Stimulated activated CD4-positive, alpha-beta T cell treated with anti-CD3 and anti-CD28 coated beads, TNF-alpha, amount 100 ng/mL, for 4 hours (primary cell): ENCODE measurements around the gene SLC36A3.
"Not testable (repeated sequence)": the region's sequence is repeated elsewhere in the genome, so short reads cannot be mapped to it uniquely, and the experiment has no call there.

Source experiments
- DNase-seq, 3 experiments: peaks; one replicate each; pipeline ENCODE4 v3.0.0-alpha.2; 2020; ENCODE audit warnings: low read depth in 3 of 3

SLC36A3 gene

DNA sequence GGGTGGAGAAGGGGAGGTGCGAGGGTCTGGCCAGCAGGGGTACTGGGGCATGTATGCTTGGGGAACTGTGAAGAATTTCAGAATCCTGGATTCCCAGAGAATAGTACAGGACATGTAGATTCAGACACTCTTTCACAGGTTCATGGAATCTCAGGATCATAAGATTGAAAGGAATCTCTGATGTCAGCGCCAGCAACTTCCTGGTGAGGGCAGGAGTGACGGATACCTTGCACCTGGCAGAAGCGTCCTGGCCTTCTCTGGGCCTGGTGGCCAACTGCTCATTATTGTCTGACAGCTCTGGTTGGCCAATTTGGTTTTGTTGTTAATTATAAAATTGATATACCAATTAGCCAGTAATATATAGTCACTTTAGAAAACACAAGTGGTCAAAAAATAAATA, 43.6 kb downstream of the SLC36A3 start:
- DNase-seq, result no peak

DNA sequence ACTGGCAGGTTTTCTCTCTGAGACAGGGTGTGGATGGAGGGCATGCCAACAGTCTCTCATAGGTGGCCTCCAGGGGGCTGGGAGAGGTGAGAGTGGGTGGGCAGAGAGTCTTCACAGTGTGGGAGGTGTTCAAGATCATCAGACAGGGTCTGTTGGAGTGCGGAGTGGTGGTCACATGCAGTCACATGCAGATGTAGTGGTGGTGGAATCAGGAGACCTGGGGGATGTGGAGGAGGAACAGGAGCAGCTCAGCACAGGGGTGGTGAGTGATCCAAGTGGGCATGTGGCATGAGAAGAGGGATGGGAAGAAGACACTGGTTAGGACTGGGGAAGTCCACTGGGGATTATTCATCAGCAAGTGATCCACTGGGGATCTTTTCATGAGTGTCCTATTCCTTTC, 44.8 kb downstream of the SLC36A3 start:
- no peak for DNase-seq

- no peak for DNase-seq
These were observed 45.4 kb downstream of the SLC36A3 start for GRCh38 chr5:151258201-151258611.

DNA sequence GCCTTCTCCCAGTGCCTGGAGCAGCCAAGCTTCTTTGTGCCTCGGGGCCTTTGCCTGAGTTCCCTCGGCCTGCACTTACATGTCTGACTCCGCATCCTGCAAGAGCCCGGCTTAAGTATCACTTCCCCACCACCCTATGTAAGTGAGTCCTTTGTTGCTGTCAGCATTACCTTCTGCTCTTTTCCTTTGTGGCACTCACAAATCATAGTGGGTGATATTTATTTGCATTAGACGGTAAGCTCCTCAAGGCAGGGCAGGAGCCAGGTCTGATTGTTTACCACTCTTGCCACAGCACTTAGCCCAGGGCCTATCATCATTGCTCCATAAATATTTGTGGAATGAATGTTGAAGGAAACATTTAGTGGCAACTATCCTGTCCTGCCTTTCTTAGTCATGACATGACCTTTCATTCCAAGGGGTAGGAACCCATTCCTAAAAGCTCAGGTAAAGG, 45.8 kb downstream of the SLC36A3 start:
- no peak for DNase-seq

DNA sequence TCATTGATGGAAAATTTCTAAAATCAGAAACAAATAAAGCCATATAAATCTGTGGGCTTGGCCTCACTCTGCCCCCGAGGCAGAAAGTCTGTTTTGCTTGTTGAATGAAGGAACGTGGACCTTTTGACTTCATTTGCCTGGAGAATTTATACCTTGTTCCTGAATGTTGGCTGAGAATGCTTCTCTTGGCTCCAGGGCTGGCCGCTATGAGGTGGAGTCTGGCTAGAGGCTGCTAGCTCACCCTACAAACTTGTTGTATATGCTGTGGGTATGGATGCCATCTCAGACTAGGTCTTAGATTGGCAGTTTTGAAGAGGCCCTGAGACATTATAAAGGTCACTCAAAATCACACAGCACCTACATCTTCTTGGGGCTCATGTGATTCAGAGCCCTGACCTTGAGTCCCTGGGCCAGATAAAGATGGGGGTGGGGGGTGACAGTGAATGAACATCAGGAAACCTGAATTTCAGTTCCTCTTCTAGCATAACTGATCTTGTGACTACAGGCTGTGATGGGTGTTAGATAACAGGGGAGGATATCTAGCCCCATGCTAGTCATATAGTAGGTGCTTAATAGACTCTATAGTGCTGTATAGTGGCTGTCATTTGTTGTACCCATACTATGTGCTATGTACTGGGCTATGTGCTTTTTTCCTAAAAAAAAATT, 47.8 kb downstream of the SLC36A3 start:
- no peak for DNase-seq

DNA sequence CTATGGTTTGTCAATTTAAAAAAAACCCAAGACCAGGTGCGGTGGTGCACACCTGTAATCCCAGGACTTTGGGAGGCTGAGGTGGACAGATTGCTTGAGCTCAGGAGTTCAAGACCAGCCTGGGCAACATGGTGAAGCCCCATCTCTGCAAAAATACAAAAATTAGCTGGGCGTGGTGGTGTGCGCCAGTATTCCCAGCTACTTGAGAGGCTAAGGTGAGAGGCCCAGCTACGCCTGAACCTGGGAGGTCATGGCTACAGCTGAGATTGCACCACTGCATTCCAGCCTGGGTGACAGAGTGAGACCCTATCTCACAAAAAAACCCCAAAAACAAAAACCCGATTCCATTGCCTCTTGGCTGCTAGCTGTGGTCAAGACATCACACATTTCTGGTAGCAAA, 48.6 kb downstream of the SLC36A3 start:
- DNase-seq, result not testable (repeated sequence)

DNA sequence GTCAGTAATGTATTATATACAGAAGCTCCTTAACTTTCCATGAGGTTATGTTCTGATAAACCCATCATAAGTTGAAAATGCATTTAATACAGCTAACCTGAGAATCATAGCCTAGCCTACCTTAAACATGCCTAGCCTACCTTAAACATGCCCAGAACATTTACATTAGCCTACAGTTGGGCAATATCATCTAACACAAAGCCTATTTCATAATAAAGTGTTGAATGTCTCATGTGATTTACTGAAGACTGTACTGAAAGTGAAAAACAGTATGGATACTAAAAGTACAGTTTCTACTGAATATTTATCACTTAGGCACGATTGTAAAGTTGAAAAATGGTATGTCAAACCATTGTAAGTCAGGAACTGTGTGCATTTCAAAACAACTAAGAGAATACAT, 49.0 kb downstream of the SLC36A3 start:
- DNase-seq, result no peak

DNA sequence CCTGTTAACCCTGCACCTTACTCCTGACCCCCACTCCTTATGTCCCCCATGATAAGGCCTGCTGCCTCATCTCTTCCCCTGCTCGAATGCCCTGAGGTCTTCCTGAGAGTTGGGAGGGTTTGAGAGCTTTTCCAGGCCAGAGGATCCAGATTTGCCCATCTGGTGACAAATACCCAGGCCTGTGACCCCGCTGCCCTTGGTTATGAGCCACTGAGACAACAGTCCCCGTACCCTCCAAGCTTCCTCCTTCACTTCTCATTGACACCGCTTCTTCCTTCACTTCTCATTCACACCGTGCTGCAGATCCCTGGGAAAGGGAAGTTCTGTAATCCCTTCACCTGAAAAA, 50.0 kb downstream of the SLC36A3 start:
- DNase-seq, result no peak

DNA sequence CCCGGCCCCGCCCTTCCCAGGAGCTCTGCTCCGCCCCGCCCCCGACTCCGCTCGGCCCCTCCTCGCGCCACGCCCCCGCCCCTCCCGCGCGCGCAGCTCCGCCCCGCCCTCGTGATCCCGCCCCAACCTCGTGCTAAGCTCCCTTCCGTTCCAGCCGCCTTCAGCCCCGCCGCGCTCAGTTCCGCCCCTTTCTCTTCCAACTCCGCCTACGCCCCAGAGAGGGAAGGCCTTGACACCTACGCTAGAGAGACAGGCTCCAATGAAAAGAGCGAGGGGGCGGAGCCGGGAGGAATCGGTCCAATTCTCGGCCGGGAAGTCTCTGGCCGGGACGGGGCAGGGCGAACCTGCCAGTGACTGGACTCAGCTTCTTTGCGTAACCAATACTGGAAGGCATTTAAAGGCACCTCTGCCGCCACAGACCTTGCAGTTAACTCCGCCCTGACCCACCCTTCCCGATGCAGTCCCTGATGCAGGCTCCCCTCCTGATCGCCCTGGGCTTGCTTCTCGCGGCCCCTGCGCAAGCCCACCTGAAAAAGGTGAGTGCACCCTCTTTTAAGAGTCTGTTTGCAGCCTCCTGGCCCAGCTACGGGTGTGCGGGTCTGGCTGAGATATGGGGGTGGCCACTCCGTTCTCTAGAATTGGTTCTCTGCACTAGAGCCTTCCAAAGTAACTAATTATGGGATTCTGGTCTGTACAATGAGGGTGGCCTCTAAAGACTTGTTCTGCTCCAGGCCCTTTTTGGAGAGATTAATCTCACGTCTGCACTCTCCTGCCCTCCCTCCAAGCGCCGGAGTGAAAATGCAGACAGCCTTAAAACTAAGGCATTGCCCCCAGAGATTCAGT, 50.6 kb downstream of the SLC36A3 start, which contains the start of gene GM2A:
TSS of gene GM2A (plus strand) at position 424 of the 843 bp plus-strand sequence. CDS start at position 456, 32 bp downstream.
- peak; percentile 95 to 96 (median 95) for DNase-seq

DNA sequence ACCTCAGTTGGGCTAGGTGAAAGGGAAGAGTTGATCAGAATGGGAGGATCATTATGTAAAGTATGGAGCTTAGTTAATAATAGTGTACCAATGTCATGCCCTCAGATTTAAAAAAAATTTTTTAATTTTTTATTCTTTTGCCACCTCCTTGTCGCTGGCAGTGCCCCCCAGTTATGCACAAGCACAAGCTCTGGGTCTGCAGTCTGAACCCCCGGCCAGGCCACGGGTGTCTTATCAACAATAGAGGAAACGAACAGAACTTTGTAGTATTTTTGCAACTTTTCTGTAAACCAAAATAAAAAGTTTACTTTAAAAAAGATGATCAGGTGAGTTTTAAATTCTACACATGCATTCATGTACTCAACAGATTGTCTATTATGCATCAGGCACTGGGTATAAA, 51.9 kb downstream of the SLC36A3 start:
- no peak for DNase-seq

GRCh38 chr5:151251001-151251551, 52.5 kb downstream of the SLC36A3 start:
- DNase-seq, result peak in 1 of 3 experiments; percentile 8

GRCh38 chr5:151250346-151251000, 53.1 kb downstream of the SLC36A3 start:
- DNase-seq, result no peak

GRCh38 chr5:151249281-151249680, 54.3 kb downstream of the SLC36A3 start:
- no peak for DNase-seq

DNA sequence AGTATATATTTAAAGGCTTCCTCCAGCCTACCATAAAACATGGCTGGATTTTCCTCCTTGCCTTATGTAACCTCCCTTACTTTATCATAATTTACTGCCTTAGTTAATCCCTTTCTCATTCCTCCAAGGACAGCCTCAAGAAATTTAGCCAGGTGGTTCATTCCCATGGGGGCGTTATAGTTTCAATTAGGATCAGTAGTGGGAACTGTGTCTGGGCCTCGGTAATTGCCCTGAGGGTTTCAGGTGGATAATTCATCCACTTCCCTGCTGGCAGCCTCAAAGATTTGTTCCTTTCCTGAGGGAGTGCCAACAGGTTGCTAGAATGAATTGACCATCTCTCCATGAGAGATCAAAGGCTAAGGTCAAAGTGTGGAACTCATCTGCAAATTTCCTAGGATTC, 54.9 kb downstream of the SLC36A3 start:
- DNase-seq, result no peak

GRCh38 chr5:151245680-151246219, 57.8 kb downstream of the SLC36A3 start:
- DNase-seq, result no peak

DNA sequence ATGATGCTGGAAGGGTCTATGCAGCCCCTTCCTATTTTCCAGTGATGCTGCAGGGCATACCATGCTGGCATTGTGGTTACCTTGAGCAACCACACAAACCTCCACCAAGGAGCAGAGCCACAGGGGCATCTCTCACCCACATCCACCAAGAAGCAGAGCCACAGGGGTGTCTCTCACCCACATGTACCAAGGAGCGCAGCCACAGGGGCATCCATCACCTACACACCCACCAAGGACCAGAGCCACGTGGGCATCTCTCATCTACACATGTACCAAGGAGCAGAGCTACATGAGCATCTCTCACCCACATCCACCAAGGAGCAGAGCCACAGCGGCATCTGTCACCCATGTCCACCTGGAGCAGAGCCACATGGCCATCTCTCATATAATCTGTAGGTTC, 59.4 kb downstream of the SLC36A3 start:
- DNase-seq, result no peak

DNA sequence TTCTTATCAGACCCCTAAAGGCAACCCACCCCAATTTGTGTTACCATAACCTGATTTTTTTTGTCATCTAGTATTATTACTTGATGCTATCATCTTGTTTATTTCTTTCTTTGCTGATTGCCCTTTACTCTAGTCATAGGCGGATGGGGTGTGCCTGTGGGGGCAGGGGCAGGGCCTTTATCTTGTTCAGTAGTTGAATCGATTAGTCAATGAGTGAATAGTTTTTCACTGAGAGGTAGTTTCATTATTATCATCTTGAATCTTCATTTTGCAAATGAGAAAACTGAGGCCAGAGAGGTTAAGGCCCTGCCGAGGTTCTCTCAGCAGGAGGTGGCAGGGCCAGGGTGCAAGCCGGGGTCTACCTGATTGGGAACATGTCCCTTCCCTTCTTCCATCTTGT, 60.0 kb downstream of the SLC36A3 start:
- no peak for DNase-seq

- DNase-seq, result no peak
These were observed 60.4 kb downstream of the SLC36A3 start for GRCh38 chr5:151243127-151243526.

DNA sequence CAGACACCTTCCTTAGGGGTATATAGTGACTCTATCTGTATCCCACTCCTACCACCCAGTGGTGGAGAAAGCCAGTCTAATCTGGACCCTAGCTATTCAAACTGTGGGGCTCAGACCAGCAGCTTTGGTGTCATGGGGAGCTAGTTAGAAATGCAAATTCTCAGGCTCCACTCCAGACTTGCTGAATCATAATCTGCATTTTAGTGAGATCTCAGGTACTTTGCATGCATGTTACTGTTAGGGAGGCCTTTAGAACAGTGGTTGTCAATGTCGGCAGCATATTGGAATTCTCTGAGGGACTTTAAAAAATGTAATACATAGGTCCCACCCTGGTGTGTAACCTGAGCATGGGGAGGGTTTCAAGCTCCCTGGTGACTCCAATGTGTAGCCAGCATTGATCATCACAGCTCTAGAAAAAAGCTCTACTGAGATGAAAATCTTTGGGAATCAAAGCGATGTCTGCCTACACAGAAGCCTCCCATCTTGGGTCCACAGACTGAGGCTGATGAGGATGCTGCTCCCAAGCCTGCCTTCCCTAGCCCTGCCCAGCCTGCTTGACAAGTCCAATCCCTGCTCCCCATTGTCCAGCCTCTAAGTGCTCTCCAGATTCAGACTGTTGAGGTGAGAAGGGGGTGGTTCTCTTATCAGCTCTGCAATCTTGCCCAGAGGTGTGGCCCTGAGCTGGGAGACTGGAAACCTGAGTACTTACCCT, 62.5 kb downstream of the SLC36A3 start:
- DNase-seq, result no peak

DNA sequence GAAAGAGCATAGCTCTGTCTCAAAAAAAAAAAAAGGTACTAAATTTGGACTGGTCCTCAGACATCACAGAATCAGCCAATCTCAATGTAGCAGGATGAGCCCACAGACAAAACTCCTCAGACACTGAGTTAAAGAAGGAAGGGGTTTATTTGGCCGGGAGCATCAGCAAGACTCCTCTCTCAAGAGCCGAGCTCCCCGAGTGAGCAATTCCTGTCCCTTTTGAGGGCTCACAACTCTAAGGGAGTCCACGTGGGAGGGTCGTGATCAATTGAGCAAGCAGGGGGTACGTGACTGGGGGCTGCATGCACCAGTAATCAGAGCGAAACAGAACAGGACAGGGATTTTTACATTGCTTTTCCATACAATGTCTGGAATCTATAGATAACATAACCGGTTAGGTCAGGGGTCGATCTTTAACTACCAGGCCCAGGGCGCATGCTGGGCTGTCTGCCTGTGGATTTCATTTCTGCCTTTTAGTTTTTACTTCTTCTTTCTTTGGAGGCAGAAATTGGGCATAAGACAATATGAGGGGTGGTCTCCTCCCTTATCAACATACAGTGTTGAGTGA, 63.2 kb downstream of the SLC36A3 start:
- DNase-seq, result not testable (repeated sequence)
